Measurements from ENCODE around the gene MTOR. TPM values are rescaled to one million over a fixed set of nuclear protein-coding genes. Genes with fewer than 3 reads are reported as not detected.
"Not testable (repeated sequence)": the region's sequence is repeated elsewhere in the genome, so short reads cannot be mapped to it uniquely, and the experiment has no call there.

Gene MTOR
- total and polyA plus RNA-seq, 2 experiments from 2014 or later: 17.2 to 37.7 TPM

DNA sequence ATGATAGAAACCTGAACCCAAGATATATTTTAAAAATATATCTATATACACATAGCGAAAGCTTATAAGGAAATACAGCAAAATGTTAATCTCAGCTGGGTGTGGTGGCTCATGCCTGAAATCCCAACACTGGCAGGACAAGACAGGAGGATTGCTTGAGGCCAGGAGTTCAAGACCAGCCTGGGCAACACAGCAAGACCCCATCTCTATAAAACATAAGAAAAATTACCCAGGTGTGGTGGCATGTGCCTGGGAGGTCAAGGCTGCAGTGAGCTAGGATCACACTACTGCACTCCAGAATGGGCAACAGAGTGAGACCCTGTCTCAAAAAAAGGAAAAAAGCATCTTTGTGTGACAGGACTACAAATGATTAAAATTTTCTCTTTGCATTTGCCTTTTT is 196.6 kb downstream of the MTOR start:
- H3K27ac ChIP-seq: no peak overlapping the region
- TF ChIP-seq EZH2 (IDR thresholded peaks at IDR 0.05; ENCODE audit: borderline replicate concordance): no peak
- TF ChIP-seq, protein P1, sequence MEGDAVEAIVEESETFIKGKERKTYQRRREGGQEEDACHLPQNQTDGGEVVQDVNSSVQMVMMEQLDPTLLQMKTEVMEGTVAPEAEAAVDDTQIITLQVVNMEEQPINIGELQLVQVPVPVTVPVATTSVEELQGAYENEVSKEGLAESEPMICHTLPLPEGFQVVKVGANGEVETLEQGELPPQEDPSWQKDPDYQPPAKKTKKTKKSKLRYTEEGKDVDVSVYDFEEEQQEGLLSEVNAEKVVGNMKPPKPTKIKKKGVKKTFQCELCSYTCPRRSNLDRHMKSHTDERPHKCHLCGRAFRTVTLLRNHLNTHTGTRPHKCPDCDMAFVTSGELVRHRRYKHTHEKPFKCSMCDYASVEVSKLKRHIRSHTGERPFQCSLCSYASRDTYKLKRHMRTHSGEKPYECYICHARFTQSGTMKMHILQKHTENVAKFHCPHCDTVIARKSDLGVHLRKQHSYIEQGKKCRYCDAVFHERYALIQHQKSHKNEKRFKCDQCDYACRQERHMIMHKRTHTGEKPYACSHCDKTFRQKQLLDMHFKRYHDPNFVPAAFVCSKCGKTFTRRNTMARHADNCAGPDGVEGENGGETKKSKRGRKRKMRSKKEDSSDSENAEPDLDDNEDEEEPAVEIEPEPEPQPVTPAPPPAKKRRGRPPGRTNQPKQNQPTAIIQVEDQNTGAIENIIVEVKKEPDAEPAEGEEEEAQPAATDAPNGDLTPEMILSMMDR (IDR thresholded peaks at IDR 0.05; ENCODE audit: poor library complexity): no peak
- no peak for TF ChIP-seq EZH2phosphoT487 (IDR thresholded peaks at IDR 0.05; ENCODE audit: low read depth, severe bottlenecking, unreplicated experiment)
- H2AFZ ChIP-seq: no peak overlapping the region
- H3K9me2 ChIP-seq (replicated peaks; ENCODE audit: insufficient read depth): no peaks in the 10 kb centered on the region
- no peaks in the 10 kb centered on the region for H3K9me3 ChIP-seq (ENCODE audit: low read depth)
- no peaks in the 10 kb centered on the region for H3K27me3 ChIP-seq
- H3K79me2 ChIP-seq: peaks cover 10% of the 10 kb centered on the region
- H3K4me3 ChIP-seq: no peak overlapping the region
- DNase-seq (ENCODE audit: low spot score): no peak
- WGBS (ENCODE audit: low lambda C conversion rate, missing lambda C conversion rate): 96% methylated on average over 1 of the region's 1 CpG
- H3K4me1 ChIP-seq (ENCODE audit: insufficient read depth): peaks cover 7% of the 10 kb centered on the region
- H3K36me3 ChIP-seq (replicated peaks; ENCODE audit: insufficient read depth, low read depth): peaks cover 6% of the 10 kb centered on the region
- no peak overlapping the region for H3K4me2 ChIP-seq
- no peaks in the 10 kb centered on the region for H4K20me1 ChIP-seq (ENCODE audit: insufficient read depth, poor library complexity, severe bottlenecking)

DNA sequence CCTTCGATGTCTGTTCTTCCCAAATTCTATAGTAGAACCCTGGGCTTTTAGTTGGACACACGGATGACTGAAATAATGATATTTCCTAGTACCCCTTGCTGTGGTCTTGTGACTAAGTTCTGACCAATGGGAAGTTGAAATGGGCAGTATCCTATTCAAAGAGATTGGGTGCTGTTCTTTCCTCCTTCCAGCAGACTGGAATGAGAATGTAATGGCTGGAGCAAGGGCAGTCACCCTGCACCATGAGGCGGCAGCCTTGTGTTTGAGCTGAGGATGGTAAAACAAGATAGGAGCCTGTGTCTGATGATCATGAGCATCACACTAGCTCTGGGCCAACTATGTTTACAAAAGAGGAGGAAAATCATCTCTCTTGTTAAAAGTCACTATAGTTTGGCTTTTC is 197.4 kb downstream of the MTOR start:
- Histone ChIP-seq H3K4me3 (no peak overlapping the region), H3K9me3 (ENCODE audit: low read depth) (no peaks in the 10 kb centered on the region), H3K27ac (no peak overlapping the region), H3K9me2 (replicated peaks; ENCODE audit: insufficient read depth) (no peaks in the 10 kb centered on the region), H3K4me2 (no peak overlapping the region), H3K79me2 (peaks cover 10% of the 10 kb centered on the region), H2AFZ (no peak overlapping the region), H3K4me1 (ENCODE audit: insufficient read depth) (peaks cover 8% of the 10 kb centered on the region), H3K27me3 (no peaks in the 10 kb centered on the region), H3K36me3 (replicated peaks; ENCODE audit: insufficient read depth, low read depth) (peaks cover 6% of the 10 kb centered on the region), H4K20me1 (ENCODE audit: insufficient read depth, poor library complexity, severe bottlenecking) (no peaks in the 10 kb centered on the region)
- 100% methylated on average over 3 of the region's 3 CpGs for WGBS (ENCODE audit: low lambda C conversion rate, missing lambda C conversion rate)
- DNase-seq (ENCODE audit: low spot score): no peak
- TF ChIP-seq EZH2 (IDR thresholded peaks at IDR 0.05; ENCODE audit: borderline replicate concordance): no peak
- no peak for TF ChIP-seq EZH2phosphoT487 (IDR thresholded peaks at IDR 0.05; ENCODE audit: low read depth, severe bottlenecking, unreplicated experiment)
- TF ChIP-seq, protein P1 (IDR thresholded peaks at IDR 0.05; ENCODE audit: poor library complexity): no peak

DNA sequence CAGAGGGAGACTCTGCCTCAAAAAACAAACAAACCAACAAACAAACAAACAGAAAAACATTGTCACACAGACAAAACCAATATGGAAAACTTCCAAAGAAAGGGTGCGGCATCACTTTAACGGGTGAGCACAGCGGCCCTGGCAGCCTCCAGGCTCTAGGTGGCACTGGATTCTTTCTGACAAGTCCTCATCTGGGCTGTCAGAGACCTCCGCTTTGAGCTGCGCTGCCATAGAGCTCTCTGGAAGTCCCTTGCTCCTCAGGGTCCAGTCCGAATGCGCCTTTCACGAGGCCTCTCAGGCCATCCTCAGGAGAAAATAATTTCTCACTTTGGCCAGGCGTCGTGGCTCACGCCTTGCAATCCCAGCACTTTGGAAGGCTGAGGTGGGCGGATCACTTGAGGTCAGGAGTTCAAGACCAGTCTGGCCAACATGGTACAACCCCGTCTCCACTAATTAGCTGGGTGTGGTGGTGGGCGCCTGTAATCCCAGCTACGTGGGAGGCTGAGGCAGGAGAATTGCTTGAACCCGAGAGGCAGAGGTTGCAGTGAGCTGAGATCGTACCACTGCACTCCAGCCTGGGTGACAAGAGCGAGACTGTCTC is 198.3 kb downstream of the MTOR start:
- WGBS (ENCODE audit: low lambda C conversion rate, missing lambda C conversion rate): 91% methylated on average over 18 of the region's 18 CpGs

DNA sequence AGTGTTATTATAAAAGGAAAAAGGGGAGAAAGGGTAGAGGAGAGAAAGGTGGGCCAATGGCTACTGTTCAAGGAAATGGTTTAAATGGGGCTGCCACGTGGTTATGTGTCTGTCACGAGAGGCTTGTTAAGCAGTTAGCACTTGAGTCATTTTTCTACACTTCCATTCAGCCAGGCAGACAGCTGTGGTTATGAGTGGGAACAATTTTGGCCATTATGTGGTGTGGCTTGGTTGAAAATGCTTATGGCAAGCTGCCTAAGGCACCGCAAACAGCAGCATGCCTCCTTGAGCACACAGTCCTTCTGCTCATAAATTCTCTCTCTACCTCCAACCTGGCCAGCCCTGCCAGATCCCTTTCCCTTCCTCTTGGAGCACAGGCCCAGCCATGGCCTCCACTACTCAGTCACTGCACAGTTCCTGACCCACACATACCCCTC is 199.4 kb downstream of the MTOR start:
- Histone ChIP-seq H3K4me1 (ENCODE audit: insufficient read depth) (peaks cover 8% of the 10 kb centered on the region), H3K9me2 (replicated peaks; ENCODE audit: insufficient read depth) (no peaks in the 10 kb centered on the region), H3K4me3 (no peak overlapping the region), H3K4me2 (no peak overlapping the region), H3K36me3 (replicated peaks; ENCODE audit: insufficient read depth, low read depth) (peaks cover 6% of the 10 kb centered on the region), H3K79me2 (peaks cover 20% of the 10 kb centered on the region), H3K27me3 (no peaks in the 10 kb centered on the region), H3K27ac (no peak overlapping the region), H4K20me1 (ENCODE audit: insufficient read depth, poor library complexity, severe bottlenecking) (no peaks in the 10 kb centered on the region), H3K9me3 (ENCODE audit: low read depth) (no peaks in the 10 kb centered on the region), H2AFZ (no peak overlapping the region)
- WGBS (ENCODE audit: low lambda C conversion rate, missing lambda C conversion rate): 84% methylated on average over 3 of the region's 3 CpGs
- TF ChIP-seq, protein P1 (IDR thresholded peaks at IDR 0.05; ENCODE audit: poor library complexity): no peak
- no peak for TF ChIP-seq EZH2 (IDR thresholded peaks at IDR 0.05; ENCODE audit: borderline replicate concordance)
- no peak for TF ChIP-seq EZH2phosphoT487 (IDR thresholded peaks at IDR 0.05; ENCODE audit: low read depth, severe bottlenecking, unreplicated experiment)
- no peak for DNase-seq (ENCODE audit: low spot score)

More for the DNA sequence above, 198.3 kb downstream of the MTOR start:
- H3K9me3 ChIP-seq (ENCODE audit: low read depth); H4K20me1 ChIP-seq (ENCODE audit: insufficient read depth, poor library complexity, severe bottlenecking); H3K9me2 ChIP-seq (replicated peaks; ENCODE audit: insufficient read depth); H3K4me3 ChIP-seq; H3K4me2 ChIP-seq; H3K36me3 ChIP-seq (replicated peaks; ENCODE audit: insufficient read depth, low read depth); H2AFZ ChIP-seq; H3K27ac ChIP-seq; H3K27me3 ChIP-seq; DNase-seq (ENCODE audit: low spot score); H3K4me1 ChIP-seq (ENCODE audit: insufficient read depth): not testable (repeated sequence)
- peaks cover 15% of the 10 kb centered on the region for H3K79me2 ChIP-seq
